BJ (cell line): ENCODE data around the gene GDPD4. TPM values are rescaled to one million over a fixed set of nuclear protein-coding genes. Genes with fewer than 3 reads are reported as not detected.
A peak's percentile ranks its signal among the peaks of the same experiment; 100 is the strongest.

Source experiments
- CTCF ChIA-PET: fragments of 350-600 bp; formaldehyde crosslinking; extraction: SDS; loops from one replicate; lab custom pipeline; 2021; ENCODE audit warnings: antibody characterized with exemption, inconsistent platforms; lab: Yijun Ruan, JAX
- POLR2A ChIA-PET: fragments of 300-600 bp; sonication (Branson Sonifier 250); formaldehyde crosslinking; extraction: SDS; loops from one replicate; lab custom pipeline; 2021; ENCODE audit warnings: antibody characterized with exemption; lab: Charles Lee
- DNase-seq: peaks from one replicate; pipeline ENCODE4 v3.0.0-alpha.2; 2011; ENCODE audit warnings: low read depth
- H3K27me3 ChIP-seq: 2 replicates; pipeline ENCODE4 v1.6.0; 2011; ENCODE audit warnings: low read length; ENCODE audit not compliant: control insufficient read depth, insufficient read depth
- H3K36me3 ChIP-seq: 2 replicates; pipeline ENCODE4 v1.5.1; 2011; ENCODE audit warnings: low read length; ENCODE audit not compliant: control insufficient read depth, insufficient read depth
- H3K4me3 ChIP-seq: 2 replicates; pipeline ENCODE4 v1.5.1; 2011; ENCODE audit warnings: low read depth, mild to moderate bottlenecking, control low read depth, low read length
- polyA plus RNA-seq: library from polyadenylated mRNA; depleted of rRNA; stranded (reverse); fragments of >200 nt; gene quantifications from 2 replicates; pipeline ENCODE4 v1.2.3, GENCODE V29; 2011
- TF ChIP-seq, protein P1 (sequence below): IDR thresholded peaks from 2 replicates; pipeline ENCODE4 v1.5.1; 2011; ENCODE audit warnings: low read depth, mild to moderate bottlenecking, control low read depth, inconsistent platforms, low read length, moderate library complexity; ENCODE audit not compliant: insufficient read depth

The GDPD4 gene
- polyA plus RNA-seq, 1 experiment = not detected

DNA sequence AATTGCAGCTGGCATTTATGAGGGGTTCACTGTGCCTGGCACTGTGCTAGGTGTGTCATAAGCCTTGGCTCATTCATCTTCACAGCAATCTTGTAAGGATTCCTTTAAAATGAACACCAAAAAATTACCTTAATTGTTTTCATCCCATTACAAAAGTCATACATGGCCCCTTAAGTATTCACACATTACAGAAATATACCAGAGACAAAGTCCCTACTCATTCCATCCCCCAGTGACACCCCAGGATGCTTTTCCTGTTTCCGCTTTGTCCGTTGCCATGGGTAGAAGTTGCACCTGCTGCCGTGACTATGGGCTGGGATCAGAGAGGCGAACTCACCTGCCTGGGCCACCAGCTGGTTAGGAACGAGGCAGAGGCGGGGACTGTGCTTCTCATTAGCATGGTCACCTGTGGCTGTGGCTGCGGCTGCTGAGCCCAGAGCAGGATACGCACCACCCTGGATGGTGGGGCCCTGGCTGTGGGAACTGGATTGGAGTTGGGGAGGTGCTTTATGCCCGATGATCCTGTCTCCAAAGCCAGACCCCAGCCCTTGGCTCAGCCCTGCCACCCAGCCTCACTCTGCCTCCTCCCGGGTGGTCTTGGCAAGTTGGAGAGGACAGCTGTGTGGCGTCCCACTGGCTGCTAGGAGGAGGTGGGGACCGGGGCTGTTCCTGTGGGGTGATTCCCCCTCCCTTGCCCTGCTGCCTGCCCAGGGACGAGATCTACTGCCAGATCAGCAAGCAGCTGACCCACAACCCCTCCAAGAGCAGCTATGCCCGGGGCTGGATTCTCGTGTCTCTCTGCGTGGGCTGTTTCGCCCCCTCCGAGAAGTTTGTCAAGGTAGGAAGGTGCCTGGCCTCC, 112.6 kb downstream of the GDPD4 start:
- CTCF ChIA-PET = interaction anchor here (0.6 to 10.7 kb wide), 30 partner anchors 9 to 468 kb away, joined by 3 to 167 read pairs (median 5); partner anchors contain the start of gene MYO7A
- no peaks in the 10 kb centered on the region for H3K36me3 ChIP-seq
- no peak overlapping the region for H3K4me3 ChIP-seq
- peaks cover 4% of the 10 kb centered on the region for H3K27me3 ChIP-seq
- TF ChIP-seq, protein P1, sequence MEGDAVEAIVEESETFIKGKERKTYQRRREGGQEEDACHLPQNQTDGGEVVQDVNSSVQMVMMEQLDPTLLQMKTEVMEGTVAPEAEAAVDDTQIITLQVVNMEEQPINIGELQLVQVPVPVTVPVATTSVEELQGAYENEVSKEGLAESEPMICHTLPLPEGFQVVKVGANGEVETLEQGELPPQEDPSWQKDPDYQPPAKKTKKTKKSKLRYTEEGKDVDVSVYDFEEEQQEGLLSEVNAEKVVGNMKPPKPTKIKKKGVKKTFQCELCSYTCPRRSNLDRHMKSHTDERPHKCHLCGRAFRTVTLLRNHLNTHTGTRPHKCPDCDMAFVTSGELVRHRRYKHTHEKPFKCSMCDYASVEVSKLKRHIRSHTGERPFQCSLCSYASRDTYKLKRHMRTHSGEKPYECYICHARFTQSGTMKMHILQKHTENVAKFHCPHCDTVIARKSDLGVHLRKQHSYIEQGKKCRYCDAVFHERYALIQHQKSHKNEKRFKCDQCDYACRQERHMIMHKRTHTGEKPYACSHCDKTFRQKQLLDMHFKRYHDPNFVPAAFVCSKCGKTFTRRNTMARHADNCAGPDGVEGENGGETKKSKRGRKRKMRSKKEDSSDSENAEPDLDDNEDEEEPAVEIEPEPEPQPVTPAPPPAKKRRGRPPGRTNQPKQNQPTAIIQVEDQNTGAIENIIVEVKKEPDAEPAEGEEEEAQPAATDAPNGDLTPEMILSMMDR = no peak
- POLR2A ChIA-PET = no interaction called here
- no peak for DNase-seq

DNA sequence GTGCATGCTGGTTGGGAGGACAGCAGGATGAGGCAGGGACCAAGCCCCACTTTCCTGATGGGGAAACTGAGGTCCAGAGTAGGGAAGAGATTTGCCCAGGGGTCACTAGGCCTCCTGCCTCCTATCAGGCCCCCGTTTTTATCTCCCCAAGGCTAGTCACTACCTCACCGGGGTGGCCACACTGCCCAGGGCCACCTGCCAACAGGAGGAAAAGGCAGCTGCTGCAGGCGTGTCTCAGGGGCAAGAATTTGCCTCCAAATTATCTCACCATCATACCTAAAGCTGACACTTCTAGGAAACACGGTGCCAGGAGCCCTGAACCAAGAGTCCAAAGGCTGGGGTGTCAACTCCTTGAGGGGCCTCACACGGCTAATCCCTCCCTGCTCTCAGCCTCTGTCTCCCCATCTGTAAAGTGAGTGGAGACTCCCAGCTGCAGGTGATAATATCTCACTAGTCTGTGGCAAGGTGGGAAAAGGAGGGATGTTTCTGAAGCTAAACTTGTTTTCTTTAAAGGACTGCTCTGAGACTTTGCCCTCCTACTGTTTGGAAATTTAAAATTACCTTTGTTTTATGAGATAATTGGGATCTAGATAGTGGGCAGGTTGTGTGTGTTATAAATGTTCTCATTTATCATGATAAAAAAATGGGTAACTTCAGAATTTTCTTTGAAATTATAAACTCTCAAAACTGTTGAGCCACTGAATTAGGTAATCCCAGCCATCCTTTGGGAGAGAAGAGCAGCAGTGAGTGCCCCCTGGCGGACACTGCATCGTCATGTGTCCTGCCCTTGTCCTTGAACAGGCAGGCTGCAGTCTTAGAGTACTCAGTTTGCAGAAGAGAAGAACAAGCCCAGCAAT, 113.5 kb downstream of the GDPD4 start:
- no peak overlapping the region for H3K4me3 ChIP-seq
- POLR2A ChIA-PET = no interaction called here
- CTCF ChIA-PET = interaction anchor here (0.6 to 10.7 kb wide), 43 partner anchors 8 to 464 kb away, joined by 3 to 167 read pairs (median 5); partner anchors contain the start of gene MYO7A

DNA sequence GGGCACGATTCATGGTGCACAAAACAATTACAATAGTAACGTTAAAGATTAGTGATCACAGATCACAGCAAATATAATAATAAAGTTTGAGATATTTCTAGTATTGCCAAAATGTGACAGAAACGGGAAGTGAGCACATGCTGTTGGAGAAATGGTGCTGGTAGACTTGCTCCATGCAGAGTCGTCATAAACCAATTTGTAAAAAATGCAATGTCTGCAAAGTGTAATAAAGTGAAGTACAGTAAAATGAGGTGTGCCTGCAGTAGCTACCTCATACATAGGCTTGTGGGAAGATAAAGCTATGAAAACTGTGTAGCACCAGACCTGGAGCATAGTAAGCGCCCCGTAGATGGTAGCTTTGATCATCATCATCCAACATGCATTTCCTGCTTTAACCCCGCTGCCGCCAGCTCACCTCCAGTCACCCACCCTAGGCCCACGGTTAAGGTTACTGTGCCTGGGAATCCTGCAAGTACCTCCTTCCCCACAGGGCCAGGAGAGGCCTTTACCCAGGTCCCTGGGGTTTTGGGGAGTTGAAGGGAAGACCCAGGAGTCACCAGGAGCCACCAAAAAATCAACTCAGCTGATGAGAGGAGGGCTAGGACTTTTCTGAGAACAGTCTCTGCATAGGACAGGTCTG, 114.3 kb downstream of the GDPD4 start:
- ChIA-PET POLR2A (no interaction called here), CTCF (interaction anchor here (0.6 to 10.7 kb wide), 28 partner anchors 8 to 463 kb away, joined by 3 to 167 read pairs (median 5); partner anchors contain the start of gene MYO7A)
- H3K27me3 ChIP-seq = peaks cover 6% of the 10 kb centered on the region
- no peak overlapping the region for H3K4me3 ChIP-seq
- no peak for DNase-seq
- H3K36me3 ChIP-seq = no peaks in the 10 kb centered on the region
- TF ChIP-seq, protein P1 = no peak

More for the DNA sequence above, 113.5 kb downstream of the GDPD4 start:
- no peak for DNase-seq
- Histone ChIP-seq H3K36me3 (no peaks in the 10 kb centered on the region), H3K27me3 (peaks cover 6% of the 10 kb centered on the region)
- TF ChIP-seq, protein P1 = peak; percentile 92

DNA sequence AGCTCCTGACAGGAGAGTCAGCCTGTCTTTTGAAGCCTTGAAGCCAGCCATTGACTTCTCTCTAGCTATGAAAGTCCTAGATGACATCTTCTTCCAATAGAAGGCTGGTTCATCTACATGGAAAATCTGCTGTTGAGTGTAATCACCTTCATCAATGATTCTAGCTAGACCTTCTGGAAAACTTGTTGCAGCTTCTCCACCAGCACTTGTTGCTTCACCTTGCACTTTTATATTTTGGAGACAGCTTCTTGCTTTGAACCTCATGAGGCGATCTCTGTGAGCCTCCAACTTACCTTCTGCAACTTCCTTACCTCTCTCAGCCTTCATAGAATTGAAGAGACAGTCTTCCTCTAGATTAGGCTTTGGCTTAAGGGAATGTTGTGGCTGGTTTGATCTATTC, 115.2 kb downstream of the GDPD4 start:
- Histone ChIP-seq H3K27me3 (peaks cover 6% of the 10 kb centered on the region), H3K36me3 (no peaks in the 10 kb centered on the region), H3K4me3 (no peak overlapping the region)
- TF ChIP-seq, protein P1 = no peak
- POLR2A ChIA-PET = no interaction called here
- DNase-seq = no peak
- CTCF ChIA-PET = interaction anchor here (0.9 to 10.7 kb wide), 8 partner anchors 9 to 367 kb away, joined by 3 to 167 read pairs (median 4); partner anchors contain the start of gene MYO7A
